G401 (cell line): ENCODE results near the gene IL10RB. TPM values are rescaled to one million over a fixed set of nuclear protein-coding genes. Genes with fewer than 3 reads are reported as not detected.
A peak's percentile ranks its signal among the peaks of the same experiment; 100 is the strongest.
"Not testable (repeated sequence)": the region's sequence is repeated elsewhere in the genome, so short reads cannot be mapped to it uniquely, and the experiment has no call there.

Experiments
- DNase-seq: peaks from one replicate; pipeline ENCODE4 v3.0.0-alpha.2; 2015; ENCODE audit warnings: low spot score
- in situ Hi-C: cut with HindIII; loops from 2 replicates; pipeline ENCODE4 v1.10.0; 2016; ENCODE audit warnings: low sequenced_read_pairs, mixed read lengths
- total RNA-seq: library from RNA; depleted of rRNA; stranded (reverse); fragments of >200 nt; shearing (Covaris generic); gene quantifications from 2 replicates; pipeline ENCODE4 v1.2.3, GENCODE V29; 2014

Gene IL10RB
- total RNA-seq, 1 experiment from 2014 or later: 16.7 TPM

- in situ Hi-C loops: no loop called here
These were observed 50.0 kb downstream of the IL10RB start for GRCh38 chr21:33315946-33316710.

DNA sequence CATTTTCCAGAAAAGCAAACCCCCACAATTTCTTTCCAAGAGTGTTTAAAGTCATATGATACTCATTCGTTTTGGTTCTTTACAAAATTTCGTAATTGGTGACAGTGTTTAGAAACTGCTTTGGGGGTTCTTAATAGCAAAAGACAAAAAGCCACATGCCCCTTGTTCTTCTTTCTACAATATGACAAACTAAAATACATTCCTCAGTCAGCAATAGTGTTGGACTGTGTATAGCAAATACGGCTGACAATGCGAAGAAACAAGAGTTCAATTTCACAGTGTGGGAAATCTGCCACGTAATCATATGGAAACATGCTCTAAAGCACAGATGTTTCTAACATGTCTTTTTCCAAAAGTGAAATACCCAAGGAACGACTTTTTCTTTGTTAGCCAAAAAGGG, 51.0 kb downstream of the IL10RB start:
- in situ Hi-C loops: no loop called here
- DNase-seq: no peak

More at GRCh38 chr21:33315946-33316710, 50.0 kb downstream of the IL10RB start:
- no peak for DNase-seq

DNA sequence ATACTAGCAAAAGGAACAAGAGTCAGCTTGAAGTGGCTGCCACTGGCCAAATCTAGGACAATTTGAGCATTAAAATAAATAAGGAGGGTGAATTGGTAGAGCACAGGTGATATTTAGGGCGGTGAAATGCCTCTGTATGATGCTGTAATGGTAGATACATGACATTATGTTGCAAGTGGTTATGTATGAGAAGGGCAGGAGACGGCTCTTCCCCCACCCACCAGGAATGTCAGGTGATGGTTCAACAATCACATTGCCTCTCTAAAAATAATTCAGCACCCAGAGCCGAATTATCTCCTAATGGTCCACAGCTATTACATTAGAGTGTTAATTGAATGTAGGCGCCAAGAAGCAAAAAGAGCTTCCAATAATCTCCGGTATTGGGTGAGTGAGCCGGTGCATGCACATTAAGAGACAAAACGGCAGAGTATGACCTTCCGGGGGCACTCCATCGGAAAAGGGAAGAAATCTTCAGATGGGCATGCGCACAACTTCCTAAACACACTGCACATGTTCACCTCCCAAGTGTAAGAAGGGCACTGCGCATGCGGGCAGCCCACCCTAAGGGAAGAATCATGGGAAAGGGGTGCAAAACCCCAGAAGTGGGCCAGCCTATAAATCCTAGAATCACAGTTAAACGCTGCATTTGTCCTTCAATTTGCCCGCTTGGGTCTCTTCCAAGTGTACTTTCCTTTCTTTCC, 51.8 kb downstream of the IL10RB start:
- DNase-seq: no peak
- in situ Hi-C loops: no loop called here

DNA sequence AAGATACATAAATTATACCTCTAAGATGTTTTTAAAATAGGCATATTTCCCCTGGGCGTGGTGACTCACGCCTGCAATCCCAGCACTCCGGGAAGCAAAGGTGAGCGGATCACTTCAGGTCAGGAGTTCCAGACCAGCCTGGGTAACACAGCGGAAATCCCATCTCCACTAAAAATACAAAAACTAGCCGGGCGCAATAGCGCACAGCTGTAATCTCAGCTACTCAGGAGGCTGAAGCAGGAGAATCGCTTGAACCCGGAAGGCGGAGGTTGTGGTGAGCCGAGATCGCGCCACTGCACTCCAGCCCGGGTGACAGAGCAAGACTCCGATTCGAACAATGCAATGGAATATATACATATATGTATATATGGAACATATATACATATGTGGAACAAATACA, 54.8 kb downstream of the IL10RB start:
- in situ Hi-C loops, DNase-seq: not testable (repeated sequence)

- DNase-seq, in situ Hi-C loops: not testable (repeated sequence)
These were observed 57.4 kb downstream of the IL10RB start for GRCh38 chr21:33323610-33324009.

DNA sequence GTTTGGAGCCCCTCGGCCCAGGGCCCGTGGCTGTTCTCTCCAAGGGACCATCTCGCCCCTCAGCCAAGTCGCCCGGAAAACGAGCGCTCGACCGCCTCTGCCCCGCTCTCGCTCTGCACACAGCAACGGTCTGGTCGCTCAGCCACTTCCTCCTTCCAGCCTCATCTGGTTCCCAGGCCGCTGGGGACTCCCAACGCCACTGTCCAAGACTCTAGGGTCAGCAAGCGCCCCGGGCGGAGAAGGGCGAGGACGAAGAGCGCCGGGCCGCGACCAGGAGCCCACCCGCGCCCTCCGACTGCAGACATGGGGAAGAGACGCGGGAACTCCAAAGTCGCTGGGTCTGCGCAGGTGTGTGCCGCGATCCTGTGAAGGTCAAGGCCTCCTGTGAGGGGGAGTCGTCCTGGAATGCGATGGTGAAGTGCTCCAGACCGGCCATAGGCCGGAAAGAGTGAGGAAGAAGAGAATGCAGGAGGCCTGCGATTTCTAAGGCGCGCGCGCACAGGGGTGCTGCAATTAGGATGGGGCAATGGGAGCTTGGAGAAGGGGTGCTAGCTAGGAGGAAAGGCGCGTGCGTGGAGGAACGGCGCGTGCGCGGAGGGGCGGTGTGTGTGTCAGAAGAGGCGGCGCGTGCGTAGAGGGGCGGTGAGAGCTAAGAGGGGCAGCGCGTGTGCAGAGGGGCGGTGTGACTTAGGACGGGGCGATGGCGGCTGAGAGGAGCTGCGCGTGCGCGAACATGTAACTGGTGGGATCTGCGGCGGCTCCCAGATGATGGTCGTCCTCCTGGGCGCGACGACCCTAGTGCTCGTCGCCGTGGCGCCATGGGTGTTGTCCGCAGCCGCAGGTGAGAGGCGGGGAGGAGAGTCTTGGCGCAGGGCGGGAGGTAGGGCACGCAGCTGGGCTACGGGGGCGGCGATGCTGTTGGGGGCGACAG, 58.4 kb downstream of the IL10RB start, which contains the start of gene IFNAR1:
IFNAR1 (plus strand) TSS at position 680 of the 931 bp plus-strand sequence; CDS start at position 766, 86 bp downstream.
- peak; percentile 97 for DNase-seq
- in situ Hi-C loops: no loop called here

GRCh38 chr21:33325222-33326067, 59.3 kb downstream of the IL10RB start:
- DNase-seq: peak; percentile 66
- in situ Hi-C loops: no loop called here

DNA sequence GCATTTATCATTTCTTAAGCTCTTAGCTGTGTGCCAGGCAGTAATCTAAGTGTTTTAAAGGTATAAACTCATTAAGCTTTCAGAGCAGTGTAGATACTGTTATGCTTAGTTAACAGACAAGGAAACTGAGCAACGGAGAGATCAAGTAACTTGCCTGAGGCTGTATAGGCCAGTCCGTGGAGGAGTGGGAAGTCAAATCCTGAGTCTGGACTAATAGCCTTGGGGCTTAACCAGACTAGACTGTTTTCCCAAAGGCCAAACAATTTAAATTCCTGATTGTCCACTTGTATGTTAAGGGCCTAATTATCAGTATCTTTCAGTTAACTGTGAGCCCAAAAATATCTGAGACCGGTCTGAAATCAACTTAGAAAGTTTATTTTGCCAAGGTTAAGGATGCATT, 61.2 kb downstream of the IL10RB start:
- in situ Hi-C loops: no loop called here

GRCh38 chr21:33327792-33328433, 61.7 kb downstream of the IL10RB start:
- no peak for DNase-seq
- in situ Hi-C loops: no loop called here

More for the DNA sequence above, 61.2 kb downstream of the IL10RB start:
- DNase-seq: no peak

DNA sequence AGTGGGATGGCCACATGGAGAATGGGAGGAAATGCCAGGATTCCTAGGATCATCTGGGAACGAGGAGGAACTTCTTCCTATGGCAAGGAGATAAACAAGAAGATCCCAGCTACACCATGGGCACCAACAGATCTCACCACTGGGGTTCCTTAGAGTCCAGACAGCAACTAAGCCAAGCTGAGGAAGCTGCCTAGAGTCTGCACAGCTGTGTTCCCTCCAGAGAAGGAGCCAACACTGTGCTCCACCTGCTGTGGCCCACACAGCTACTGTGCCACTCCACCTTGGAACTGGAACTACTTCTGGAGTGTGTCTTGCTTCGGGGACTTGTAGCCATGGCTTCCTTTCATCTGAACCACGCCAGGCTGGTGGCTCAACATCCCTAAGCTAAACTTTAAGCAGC, 64.6 kb downstream of the IL10RB start:
- no peak for DNase-seq
- in situ Hi-C loops: no loop called here

DNA sequence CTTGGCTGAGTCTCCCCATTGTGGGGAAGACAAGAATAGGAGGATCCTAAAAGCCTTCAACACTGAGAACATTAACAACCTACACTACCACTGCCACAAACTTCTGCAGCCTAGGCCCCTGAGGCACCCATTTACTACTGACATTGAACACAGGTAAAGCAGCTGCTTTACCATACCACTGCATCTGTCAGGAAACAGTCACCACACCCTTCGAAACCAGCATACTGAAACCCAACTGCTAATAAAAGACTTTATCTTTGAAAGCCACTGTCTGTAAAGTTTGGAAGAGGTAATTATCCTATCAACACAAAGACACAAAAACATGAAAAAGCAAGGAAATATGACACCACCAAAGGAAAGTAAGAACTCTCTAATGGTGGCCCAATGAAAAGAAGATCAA, 66.0 kb downstream of the IL10RB start:
- in situ Hi-C loops: no loop called here
- DNase-seq: no peak

DNA sequence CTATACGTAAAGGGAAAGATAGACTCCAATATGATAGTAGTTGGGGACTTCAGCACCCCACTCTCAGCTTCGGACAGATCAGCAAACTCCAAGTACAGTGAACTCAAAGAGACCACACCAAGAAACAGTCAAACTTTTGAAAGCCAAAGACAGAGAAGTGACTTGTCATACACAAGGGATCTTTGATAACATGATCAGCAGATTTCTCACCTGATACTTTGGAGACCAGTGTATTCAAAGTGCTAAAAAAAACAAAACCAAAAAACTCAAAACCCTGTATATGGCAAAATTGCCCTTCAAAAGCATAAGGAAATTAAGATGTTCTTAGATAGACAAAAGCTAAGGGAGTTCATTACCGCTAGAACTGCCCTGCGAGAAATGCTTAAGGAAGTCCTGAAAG, 68.0 kb downstream of the IL10RB start:
- no peak for DNase-seq
- in situ Hi-C loops: no loop called here

- in situ Hi-C loops: no loop called here
- no peak for DNase-seq
These were observed 68.7 kb downstream of the IL10RB start for GRCh38 chr21:33334824-33335223.

DNA sequence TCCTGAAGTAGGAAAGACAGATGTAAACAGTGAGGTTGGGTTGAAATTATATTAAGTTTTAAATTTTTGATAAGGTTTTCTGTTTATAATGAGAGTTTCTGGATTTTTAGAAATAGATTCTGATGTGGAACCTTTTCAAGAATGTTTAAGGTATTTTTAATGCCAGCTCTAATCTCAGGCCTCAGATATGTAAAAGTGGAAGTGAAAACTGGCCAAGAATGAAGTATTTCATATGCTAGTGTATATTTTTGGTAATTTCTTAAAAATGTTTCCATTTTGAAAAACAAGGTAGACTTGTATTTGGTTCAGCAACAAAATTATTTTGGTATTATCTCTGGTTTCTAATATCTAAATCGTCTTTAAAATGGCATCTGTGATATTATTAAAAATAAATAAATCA, 73.0 kb downstream of the IL10RB start:
- in situ Hi-C loops: no loop called here
- DNase-seq: no peak

GRCh38 chr21:33339918-33340317, 73.8 kb downstream of the IL10RB start:
- DNase-seq: no peak
- in situ Hi-C loops: no loop called here

DNA sequence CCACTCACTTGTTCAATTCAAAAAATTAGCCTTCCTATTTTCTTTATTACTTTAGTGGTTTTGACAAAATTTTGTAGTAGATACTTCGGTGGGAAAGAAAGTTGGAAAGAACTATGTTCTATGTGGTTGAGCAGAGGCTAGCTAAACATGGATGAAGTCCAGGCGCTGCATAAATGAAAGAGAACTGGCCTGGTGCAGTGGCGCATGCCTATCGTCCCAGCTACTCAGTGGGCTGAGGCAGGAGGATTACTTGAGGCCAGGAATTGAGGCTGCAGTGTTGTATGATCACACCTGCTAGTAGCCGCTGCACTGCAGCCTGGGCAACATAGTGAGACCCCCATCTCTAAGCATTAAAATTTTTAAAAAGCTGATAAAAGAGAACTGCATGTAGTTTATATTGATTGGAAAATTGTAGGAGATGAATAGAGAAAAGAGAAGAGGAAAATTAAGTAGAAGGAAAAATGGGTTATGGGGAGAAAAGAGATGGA, 79.6 kb downstream of the IL10RB start:
- in situ Hi-C loops: loop anchor here (5.0 kb wide), 1 partner anchor 33 kb away; no protein-coding TSS in a partner anchor
- no peak for DNase-seq
